K562 (cell line): Measurements from ENCODE around the gene LST1. TPM values are rescaled to one million over a fixed set of nuclear protein-coding genes. Genes with fewer than 3 reads are reported as not detected.

Experiments used
- BHLHE40 ChIP-seq: IDR thresholded peaks from 2 replicates; pipeline ENCODE4 v1.6.1; 2011; ENCODE audit warnings: low read length, improper control_type of control experiment
- CBX5 ChIP-seq: IDR thresholded peaks from 2 replicates; pipeline ENCODE4 v1.6.1; 2014; ENCODE audit warnings: low read depth, borderline replicate concordance
- CREB3L1 ChIP-seq: fragments of 450-650 bp; IDR thresholded peaks from 2 replicates; pipeline ENCODE4 v1.6.1; 2014; ENCODE audit warnings: low read depth, mild to moderate bottlenecking, moderate library complexity, borderline replicate concordance
- HBP1 ChIP-seq: fragments of 450-650 bp; formaldehyde crosslinking; IDR thresholded peaks from 2 replicates; pipeline ENCODE4 v1.4.0; 2022; ENCODE audit warnings: missing genetic modification characterization
- IRF9 ChIP-seq: fragments of 450-650 bp; IDR thresholded peaks from 2 replicates; pipeline ENCODE4 v1.6.1; 2016; ENCODE audit warnings: missing biosample characterization, missing genetic modification characterization
- KAT7 ChIP-seq: sonication (generic); formaldehyde crosslinking; IDR thresholded peaks from 2 replicates; pipeline ENCODE4 v1.8.0; 2022; ENCODE audit warnings: missing genetic modification reagents, mild to moderate bottlenecking, borderline replicate concordance
- NR3C1 ChIP-seq: sonication (generic); formaldehyde crosslinking; IDR thresholded peaks from 2 replicates; pipeline ENCODE4 v1.8.1; 2022; ENCODE audit warnings: missing genetic modification reagents
- POLR2G ChIP-seq: fragments of 200-400 bp; formaldehyde crosslinking; IDR thresholded peaks from 2 replicates; pipeline ENCODE4 v1.6.1; 2017; ENCODE audit warnings: low read depth, mild to moderate bottlenecking, antibody characterized with exemption, low read length, moderate library complexity
- RBM15 ChIP-seq: fragments of 200-400 bp; formaldehyde crosslinking; IDR thresholded peaks from 2 replicates; pipeline ENCODE4 v1.6.1; 2018; ENCODE audit warnings: mild to moderate bottlenecking, low read length, moderate library complexity; ENCODE audit not compliant: insufficient read depth
- TBP ChIP-seq: optimal IDR thresholded peaks from 2 replicates; pipeline ENCODE3; 2011; ENCODE audit warnings: low read depth, low read length, improper control_type of control experiment
- TCF15 ChIP-seq: fragments of 250-450 bp; sonication (Bioruptor Pico); IDR thresholded peaks from 2 replicates; pipeline ENCODE4 v1.8.0; 2022; ENCODE audit warnings: moderate library complexity, mild to moderate bottlenecking, inconsistent platforms
- TEAD4 ChIP-seq, 2 experiments: sonication (generic) in 1 of 2; formaldehyde crosslinking in 1 of 2; IDR thresholded peaks; 2 replicates each; pipeline versions ENCODE4 v1.6.1 to v1.8.0; 2012 to 2022; ENCODE audit warnings: borderline replicate concordance in 1 of 2, inconsistent platforms in 1 of 2, low read length in 1 of 2, mild to moderate bottlenecking in 1 of 2, missing genetic modification reagents in 1 of 2
- ZNF197 ChIP-seq: fragments of 200-800 bp; sonication (Bioruptor generic); IDR thresholded peaks from 2 replicates; pipeline ENCODE4 v1.6.1; 2016; ENCODE audit warnings: low read depth, missing genetic modification characterization, missing compliant biosample characterization
- ZNF436 ChIP-seq: fragments of 250-450, 450-650 bp; sonication (Bioruptor Pico); formaldehyde crosslinking; IDR thresholded peaks from 2 replicates; pipeline ENCODE4 v1.7.0; 2020; ENCODE audit warnings: mild to moderate bottlenecking
- ZNF551 ChIP-seq: fragments of 250-450 bp; sonication (Bioruptor Pico); IDR thresholded peaks from 2 replicates; pipeline ENCODE4 v1.5.0; 2021; ENCODE audit warnings: mild to moderate bottlenecking, moderate library complexity
- polyA plus RNA-seq, 8 experiments: library from polyadenylated mRNA; depleted of rRNA in 4 of 8; stranded (reverse) in 5 of 8; unstranded in 3 of 8; fragments of >200 nt; fragmentation: Nextera tagmentation in 2 of 8; fragmentation: Illumina TruSeq in 1 of 8; extraction: Ambion mirVana in 2 of 8; extraction: Trizol in 1 of 8; gene quantifications; 2 replicates each; pipeline versions ENCODE4 v1.2.1 to v1.2.3, GENCODE V29; 2011 to 2014; ENCODE audit warnings: inconsistent platforms in 1 of 8, missing spikeins in 1 of 8
- total RNA-seq, 7 experiments: library from RNA; depleted of rRNA in 6 of 7; stranded (reverse); fragments of >200 nt in 6 of 7; fragmentation: Illumina TruSeq in 2 of 7; extraction: Trizol in 2 of 7; gene quantifications; 2 replicates each; pipeline versions ENCODE4 v1.2.1 to v1.2.3, GENCODE V29; 2011 to 2021; ENCODE audit warnings: low replicate concordance in 1 of 7

Gene LST1
- total and polyA plus RNA-seq, 9 of the 15 experiments (the other 6 are each of a cell fraction or from before 2014, with no cell fraction given) = 0.82 to 7.8 (median 1.7) TPM

GRCh38 chr6:31620586-31621319, 34.7 kb downstream of the LST1 start, which contains the start of gene PRRC2A (continued):
- TF ChIP-seq TCF15 (no peak), ZNF197 (peak; percentile 70; the same call in 1 of the 2 replicates), ZNF436 (CRISPR knock-in tag) (no peak), POLR2G (peak; percentile 93), RBM15 (no peak), CBX5 (no peak), IRF9 (tag) (no peak), NR3C1 (0 out of 2 replicates have a peak, but pooled peaks have one; percentile 61), TEAD4 (IDR thresholded peaks at IDR 0.05; ENCODE audit: low read length) (peak; percentile 26; the same call in 1 of the 2 replicates), TEAD4 (CRISPR knock-in tag; IDR thresholded peaks at IDR 0.05; ENCODE audit: borderline replicate concordance) (0 out of 2 replicates have a peak, but pooled peaks have one; percentile 38), KAT7 (peak; percentile 78), TBP (peak; percentile 95), BHLHE40 (no peak; the same call in 1 of the 2 replicates), CREB3L1 (0 out of 2 replicates have a peak, but pooled peaks have one; percentile 24), HBP1 (CRISPR knock-in tag) (peak; percentile 41; the same call in 1 of the 2 replicates), ZNF551 (CRISPR knock-in tag) (no peak)
